Esophagus squamous epithelium (tissue), 5 donors: ENCODE data around the gene MAPK12. TPM values are rescaled to one million over a fixed set of nuclear protein-coding genes. Genes with fewer than 3 reads are reported as not detected.

Source experiments
- DNase-seq: peaks from one replicate; lab custom pipeline; 2025; lab: John Stamatoyannopoulos, UW
- H3K27ac ChIP-seq, 4 donors: fragments of 200-600 bp; sonication (generic); one replicate each; pipeline ENCODE4 v1.5.1; 2016 to 2019; ENCODE audit warnings: mild to moderate bottlenecking in 1 of 4
- H3K27me3 ChIP-seq, 4 donors: fragments of 200-600 bp; sonication (generic); 1 replicate in 3 of 4; 2 replicates in 1 of 4; pipeline versions ENCODE4 v1.5.1 to v1.6.0; 2017 to 2021; ENCODE audit warnings: antibody characterized with exemption in 1 of 4
- H3K36me3 ChIP-seq, 3 donors: fragments of 200-600 bp; sonication (generic); one replicate each; pipeline ENCODE4 v1.5.1; 2016 to 2019
- H3K4me1 ChIP-seq, 3 donors: fragments of 200-600 bp; sonication (generic); one replicate each; pipeline ENCODE4 v1.5.1; 2017 to 2019
- H3K4me3 ChIP-seq, 4 donors: fragments of 200-600 bp; sonication (generic); 1 replicate in 3 of 4; 2 replicates in 1 of 4; pipeline ENCODE4 v1.5.1; 2016 to 2019; ENCODE audit warnings: mild to moderate bottlenecking in 2 of 4, moderate library complexity in 1 of 4
- H3K9me3 ChIP-seq, 3 donors: fragments of 200-600 bp; sonication (generic); one replicate each; pipeline ENCODE4 v1.5.1; 2016 to 2019
- CTCF ChIP-seq, 6 experiments: fragments of 450-650 bp in 4 of 6; fragments of 200-600 bp in 2 of 6; sonication (generic) in 2 of 6; IDR thresholded peaks; one replicate each; pipeline ENCODE4 v1.5.1; 2016 to 2019; ENCODE audit warnings: antibody characterized with exemption in 6 of 6, mild to moderate bottlenecking in 4 of 6, moderate library complexity in 4 of 6
- POLR2A ChIP-seq, 4 donors: fragments of 450-650 bp; IDR thresholded peaks; one replicate each; pipeline ENCODE4 v1.6.1; 2017; ENCODE audit warnings: antibody characterized with exemption in 4 of 4, mild to moderate bottlenecking in 4 of 4, moderate library complexity in 3 of 4
- WGBS, 2 donors: methylation state at CpG; one replicate each; pipeline ENCODE4 v1.1.5; 2018; 5-methylcytosine and 5-hydroxymethylcytosine counted together
- intact Hi-C: fragments of 100-400 bp; cut with DNase I; formaldehyde crosslinking; loops from one replicate; pipeline ENCODE4 v1.15.0; 2022
- total RNA-seq, 4 donors: library from RNA; depleted of rRNA; stranded (reverse); fragments of >200 nt; gene quantifications; one replicate each; pipeline ENCODE4 v1.1.0, GENCODE V29; 2016
- donor health status: DM: yes; HTN: yes; CAD: no.

MAPK12 gene
- total RNA-seq, 4 donors from 2014 or later = 0.19 to 6.9 (median 2.3) TPM

GRCh38 chr22:50256258-50256862, 5.1 kb downstream of the MAPK12 start:
- no peaks in the 10 kb centered on the region for H3K36me3 ChIP-seq
- peaks cover 0 to 48% (median 0%) of the 10 kb centered on the region in 4 donors for H3K27me3 ChIP-seq
- no peak for TF ChIP-seq POLR2A (IDR thresholded peaks at IDR 0.05)
- TF ChIP-seq CTCF (IDR thresholded peaks at IDR 0.05) = no peak
- H3K4me3 ChIP-seq = no peak overlapping the region
- WGBS, 2 donors = 70% methylated on average over 6 of the region's 12 CpGs; no CpG with 5 or more reads in 1 of the 2 donors
- no peak for DNase-seq
- H3K9me3 ChIP-seq = no peaks in the 10 kb centered on the region
- H3K4me1 ChIP-seq = peaks cover 10 to 27% (median 11%) of the 10 kb centered on the region in 3 donors
- intact Hi-C loops = no loop called here
- no peak overlapping the region for H3K27ac ChIP-seq

GRCh38 chr22:50255607-50256006, 5.9 kb downstream of the MAPK12 start:
- Histone ChIP-seq H3K27ac (no peak overlapping the region), H3K4me1 (peaks cover 10 to 29% (median 10%) of the 10 kb centered on the region in 3 donors), H3K4me3 (no peak overlapping the region), H3K27me3 (peaks cover 0 to 41% (median 0%) of the 10 kb centered on the region in 4 donors), H3K9me3 (no peaks in the 10 kb centered on the region), H3K36me3 (no peaks in the 10 kb centered on the region)
- no peak for TF ChIP-seq CTCF (IDR thresholded peaks at IDR 0.05)
- WGBS, 2 donors = 73% methylated on average over 3 of the region's 17 CpGs; no CpG with 5 or more reads in 1 of the 2 donors
- DNase-seq = no peak
- intact Hi-C loops = no loop called here

GRCh38 chr22:50255099-50255498, 6.4 kb downstream of the MAPK12 start:
- 80 to 100% methylated on average over 4 to 6 of the region's 19 CpGs for WGBS, 2 donors
- intact Hi-C loops = no loop called here

GRCh38 chr22:50253941-50254340, 7.5 kb downstream of the MAPK12 start:
- TF ChIP-seq POLR2A (IDR thresholded peaks at IDR 0.05) = no peak
- no peak for TF ChIP-seq CTCF (IDR thresholded peaks at IDR 0.05)
- DNase-seq = no peak
- WGBS, 2 donors = 76% methylated on average over 3 of the region's 8 CpGs; no CpG with 5 or more reads in 1 of the 2 donors
- Histone ChIP-seq H3K27ac (no peak overlapping the region), H3K4me1 (peaks cover 19 to 36% (median 22%) of the 10 kb centered on the region in 3 donors), H3K36me3 (no peaks in the 10 kb centered on the region), H3K9me3 (no peaks in the 10 kb centered on the region), H3K4me3 (no peak overlapping the region), H3K27me3 (peaks cover 0 to 24% (median 0%) of the 10 kb centered on the region in 4 donors)
- intact Hi-C loops = no loop called here

More at GRCh38 chr22:50255099-50255498, 6.4 kb downstream of the MAPK12 start:
- peaks cover 11 to 29% (median 13%) of the 10 kb centered on the region in 3 donors for H3K4me1 ChIP-seq
- no peaks in the 10 kb centered on the region for H3K9me3 ChIP-seq
- H3K27me3 ChIP-seq = peaks cover 0 to 36% (median 0%) of the 10 kb centered on the region in 4 donors
- no peak for TF ChIP-seq POLR2A (IDR thresholded peaks at IDR 0.05)
- TF ChIP-seq CTCF (IDR thresholded peaks at IDR 0.05) = no peak
- H3K27ac ChIP-seq = no peak overlapping the region
- DNase-seq = no peak
- no peaks in the 10 kb centered on the region for H3K36me3 ChIP-seq
- no peak overlapping the region for H3K4me3 ChIP-seq

GRCh38 chr22:50253046-50253915, 8.2 kb downstream of the MAPK12 start:
- no peak for TF ChIP-seq POLR2A (IDR thresholded peaks at IDR 0.05)
- no peak for TF ChIP-seq CTCF (IDR thresholded peaks at IDR 0.05)
- peaks cover 19 to 43% (median 22%) of the 10 kb centered on the region in 3 donors for H3K4me1 ChIP-seq
- intact Hi-C loops = no loop called here
- WGBS, 2 donors = 52 to 76% methylated on average over 5 of the region's 22 CpGs
- no peaks in the 10 kb centered on the region for H3K9me3 ChIP-seq
- peaks cover 0 to 18% (median 0%) of the 10 kb centered on the region in 4 donors for H3K27me3 ChIP-seq
- no peak overlapping the region for H3K4me3 ChIP-seq
- DNase-seq = no peak
- H3K36me3 ChIP-seq = peaks cover 0 to 4% (median 0%) of the 10 kb centered on the region in 3 donors
- no peak overlapping the region for H3K27ac ChIP-seq
